VCaP (cell line): Measurements from ENCODE around the gene TNS4.
"Not testable (repeated sequence)": the region's sequence is repeated elsewhere in the genome, so short reads cannot be mapped to it uniquely, and the experiment has no call there.

Experiments
- H3K27ac ChIP-seq: fragments of 450-650 bp; 2 replicates; pipeline ENCODE4 v1.5.1; 2017
- CTCF ChIP-seq: fragments of 450-650 bp; conservative IDR thresholded peaks from 2 replicates; pipeline ENCODE4 v1.5.1; 2017; ENCODE audit warnings: mild to moderate bottlenecking, moderate library complexity

TNS4 gene, protein sequence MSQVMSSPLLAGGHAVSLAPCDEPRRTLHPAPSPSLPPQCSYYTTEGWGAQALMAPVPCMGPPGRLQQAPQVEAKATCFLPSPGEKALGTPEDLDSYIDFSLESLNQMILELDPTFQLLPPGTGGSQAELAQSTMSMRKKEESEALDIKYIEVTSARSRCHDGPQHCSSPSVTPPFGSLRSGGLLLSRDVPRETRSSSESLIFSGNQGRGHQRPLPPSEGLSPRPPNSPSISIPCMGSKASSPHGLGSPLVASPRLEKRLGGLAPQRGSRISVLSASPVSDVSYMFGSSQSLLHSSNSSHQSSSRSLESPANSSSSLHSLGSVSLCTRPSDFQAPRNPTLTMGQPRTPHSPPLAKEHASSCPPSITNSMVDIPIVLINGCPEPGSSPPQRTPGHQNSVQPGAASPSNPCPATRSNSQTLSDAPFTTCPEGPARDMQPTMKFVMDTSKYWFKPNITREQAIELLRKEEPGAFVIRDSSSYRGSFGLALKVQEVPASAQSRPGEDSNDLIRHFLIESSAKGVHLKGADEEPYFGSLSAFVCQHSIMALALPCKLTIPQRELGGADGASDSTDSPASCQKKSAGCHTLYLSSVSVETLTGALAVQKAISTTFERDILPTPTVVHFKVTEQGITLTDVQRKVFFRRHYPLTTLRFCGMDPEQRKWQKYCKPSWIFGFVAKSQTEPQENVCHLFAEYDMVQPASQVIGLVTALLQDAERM

GRCh38 chr17:40501499-40501911 is at the start of gene TNS4:
TSS of gene TNS4 (minus strand) at chr17:40501623. CDS start at chr17:40496425, 5,198 bp downstream.
- no peak for TF ChIP-seq CTCF
- peak within 1 kb of the TSS; percentile 68; the same call in 1 of the 2 replicates for H3K27ac ChIP-seq

GRCh38 chr17:40550608-40551007 is 49.2 kb upstream of the TNS4 start:
- no peak overlapping the region for H3K27ac ChIP-seq
- no peak for TF ChIP-seq CTCF

GRCh38 chr17:40548982-40549685 is 47.7 kb upstream of the TNS4 start:
- H3K27ac ChIP-seq = peak overlapping the region; percentile 73

GRCh38 chr17:40548491-40548981 is 47.1 kb upstream of the TNS4 start:
- no peak for TF ChIP-seq CTCF

More at GRCh38 chr17:40548982-40549685, 47.7 kb upstream of the TNS4 start:
- no peak for TF ChIP-seq CTCF

DNA sequence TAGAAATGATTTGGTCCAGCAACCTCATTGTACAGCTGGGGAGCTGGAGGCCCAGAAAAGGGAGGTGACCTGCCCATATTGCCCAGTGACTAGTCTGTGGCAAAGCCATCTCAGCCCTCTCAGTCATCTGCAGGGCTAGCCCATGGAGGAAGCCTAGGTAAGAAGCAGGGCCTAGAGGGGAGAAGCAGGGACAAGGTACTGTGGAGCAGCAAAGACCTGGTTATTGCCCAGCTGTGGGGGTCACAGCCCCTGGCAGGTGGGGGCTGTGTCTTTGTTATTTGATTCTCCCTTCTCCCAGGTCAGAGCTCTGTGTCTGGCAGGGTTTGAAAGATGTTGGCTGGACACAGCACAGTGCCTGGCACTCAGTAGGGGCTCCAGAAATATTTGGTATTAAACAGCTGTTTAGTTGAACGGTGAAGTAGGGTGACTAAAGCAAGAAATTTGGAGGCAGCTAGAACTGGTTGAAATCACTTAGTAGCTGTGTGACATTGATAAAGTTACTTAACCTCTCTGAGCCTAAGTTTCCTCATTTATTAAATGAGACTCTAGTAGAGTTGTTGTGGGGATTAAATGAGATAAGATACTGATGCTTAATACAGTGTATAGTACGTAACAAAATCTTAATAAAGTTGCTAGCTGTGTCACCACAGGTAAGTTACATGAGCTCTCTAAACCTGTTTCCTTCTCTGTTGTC is 46.5 kb upstream of the TNS4 start:
- no peak for TF ChIP-seq CTCF
- no peak overlapping the region for H3K27ac ChIP-seq

More at GRCh38 chr17:40548491-40548981, 47.1 kb upstream of the TNS4 start:
- peak overlapping the region; percentile 73 for H3K27ac ChIP-seq

- H3K27ac ChIP-seq = no peak overlapping the region
Measured at GRCh38 chr17:40547079-40547784, 45.8 kb upstream of the TNS4 start.

GRCh38 chr17:40546497-40546896 is 45.1 kb upstream of the TNS4 start:
- H3K27ac ChIP-seq = not testable (repeated sequence)

More at GRCh38 chr17:40547079-40547784, 45.8 kb upstream of the TNS4 start:
- no peak for TF ChIP-seq CTCF
